Thyroid gland (tissue), 4 donors: ENCODE results near the gene NXPH4.

Experiments used
- POLR2A ChIP-seq, 2 donors: fragments of 450-650 bp; IDR thresholded peaks; one replicate each; pipeline ENCODE4 v1.6.1; 2017; ENCODE audit warnings: antibody characterized with exemption in 2 of 2, mild to moderate bottlenecking in 2 of 2, moderate library complexity in 1 of 2
- TF ChIP-seq, protein P1 (sequence below), 6 experiments: fragments of 200-600 bp in 3 of 6; fragments of 450-650 bp in 3 of 6; sonication (generic) in 3 of 6; IDR thresholded peaks; one replicate each; pipeline ENCODE4 v1.5.1; 2016 to 2019; ENCODE audit warnings: antibody characterized with exemption in 6 of 6, mild to moderate bottlenecking in 2 of 6, inconsistent platforms in 1 of 6, moderate library complexity in 1 of 6

DNA sequence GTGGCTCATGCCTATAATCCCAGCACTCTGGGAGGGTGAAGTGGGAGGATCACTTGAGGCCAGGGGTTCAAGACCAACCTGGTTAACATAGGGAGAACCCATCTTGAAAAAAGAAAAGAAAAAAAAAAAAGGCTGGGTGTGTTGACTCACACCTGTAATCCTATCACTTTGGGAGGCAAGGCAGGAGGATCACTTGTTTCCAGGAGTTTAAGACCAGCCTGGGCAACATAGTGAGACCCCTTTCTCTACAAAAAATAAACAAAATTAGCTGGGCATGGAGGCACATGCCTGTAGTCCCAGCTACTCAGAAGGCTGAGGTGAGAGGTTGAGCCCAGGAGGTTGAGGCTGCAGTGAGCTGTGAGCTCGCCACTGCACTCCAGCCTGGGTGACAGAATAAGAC lies 46.2 kb upstream of the NXPH4 start:
- TF ChIP-seq POLR2A (IDR thresholded peaks at IDR 0.05), result no peak
- TF ChIP-seq, protein P1, sequence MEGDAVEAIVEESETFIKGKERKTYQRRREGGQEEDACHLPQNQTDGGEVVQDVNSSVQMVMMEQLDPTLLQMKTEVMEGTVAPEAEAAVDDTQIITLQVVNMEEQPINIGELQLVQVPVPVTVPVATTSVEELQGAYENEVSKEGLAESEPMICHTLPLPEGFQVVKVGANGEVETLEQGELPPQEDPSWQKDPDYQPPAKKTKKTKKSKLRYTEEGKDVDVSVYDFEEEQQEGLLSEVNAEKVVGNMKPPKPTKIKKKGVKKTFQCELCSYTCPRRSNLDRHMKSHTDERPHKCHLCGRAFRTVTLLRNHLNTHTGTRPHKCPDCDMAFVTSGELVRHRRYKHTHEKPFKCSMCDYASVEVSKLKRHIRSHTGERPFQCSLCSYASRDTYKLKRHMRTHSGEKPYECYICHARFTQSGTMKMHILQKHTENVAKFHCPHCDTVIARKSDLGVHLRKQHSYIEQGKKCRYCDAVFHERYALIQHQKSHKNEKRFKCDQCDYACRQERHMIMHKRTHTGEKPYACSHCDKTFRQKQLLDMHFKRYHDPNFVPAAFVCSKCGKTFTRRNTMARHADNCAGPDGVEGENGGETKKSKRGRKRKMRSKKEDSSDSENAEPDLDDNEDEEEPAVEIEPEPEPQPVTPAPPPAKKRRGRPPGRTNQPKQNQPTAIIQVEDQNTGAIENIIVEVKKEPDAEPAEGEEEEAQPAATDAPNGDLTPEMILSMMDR (IDR thresholded peaks at IDR 0.05), result no peak
